GM18505 (cell line): ENCODE data around the gene NEK9.
A peak's percentile ranks its signal among the peaks of the same experiment; 100 is the strongest.
"Not testable (repeated sequence)": the region's sequence is repeated elsewhere in the genome, so short reads cannot be mapped to it uniquely, and the experiment has no call there.

ENCODE experiments used
- ATAC-seq: cut with Tn5 transposase; IDR thresholded peaks from one replicate; pipeline ENCODE4 v1.9.1; 2021; ENCODE audit not compliant: unreplicated experiment
- POLR2A ChIP-seq: IDR thresholded peaks from 4 replicates; pipeline ENCODE4 v1.6.1; 2011; ENCODE audit warnings: borderline replicate concordance; ENCODE audit not compliant: insufficient read depth, insufficient read length; ENCODE audit errors: extremely low read depth

The NEK9 gene

DNA sequence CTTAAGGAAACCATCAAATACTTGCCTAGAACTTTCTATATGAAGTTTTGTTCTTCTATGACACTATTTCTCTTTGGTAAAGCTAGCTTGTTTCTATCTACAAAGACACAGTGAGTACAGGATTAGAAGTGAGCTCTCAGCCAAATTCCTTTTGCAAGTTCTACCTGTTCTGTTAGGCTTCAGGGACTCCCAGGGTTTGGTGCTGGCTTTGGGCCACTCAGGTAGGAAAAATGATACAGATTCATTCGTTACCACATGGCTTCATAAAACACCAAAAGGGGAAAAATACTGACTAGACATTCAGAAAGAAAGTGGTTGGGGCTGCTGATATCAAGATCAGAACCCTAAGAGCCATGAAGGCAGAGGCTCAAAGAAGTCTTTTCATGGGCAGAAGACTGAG lies 43.6 kb downstream of the NEK9 start:
- TF ChIP-seq POLR2A: no peak
- no peak for ATAC-seq

DNA sequence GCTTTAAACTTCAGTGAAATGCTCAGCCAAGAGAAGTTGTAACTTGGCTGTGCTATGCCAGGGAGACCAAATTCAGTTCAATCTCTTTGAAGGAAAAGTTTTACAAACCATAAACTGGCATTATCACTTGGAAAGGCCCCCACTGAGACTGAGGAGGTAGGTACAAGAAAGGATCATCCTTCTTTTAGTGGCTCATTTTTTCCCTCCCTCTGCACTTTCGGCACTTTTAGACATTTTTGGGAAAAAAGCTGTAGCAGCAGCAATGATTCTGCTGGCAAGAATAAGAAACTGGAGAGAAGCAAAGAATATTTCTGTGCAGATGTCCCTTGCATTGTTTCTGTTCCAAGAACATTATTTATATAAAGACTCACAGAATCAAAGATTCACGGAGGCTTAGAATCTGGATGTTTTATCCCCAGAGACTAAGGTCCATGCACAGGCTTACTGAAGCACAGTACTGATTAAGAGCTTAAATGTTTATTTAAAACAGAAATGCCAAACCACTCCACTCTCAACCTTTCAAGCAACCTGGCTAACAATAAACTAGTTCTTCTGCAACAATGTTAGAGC lies 45.1 kb downstream of the NEK9 start:
- no peak for TF ChIP-seq POLR2A

DNA sequence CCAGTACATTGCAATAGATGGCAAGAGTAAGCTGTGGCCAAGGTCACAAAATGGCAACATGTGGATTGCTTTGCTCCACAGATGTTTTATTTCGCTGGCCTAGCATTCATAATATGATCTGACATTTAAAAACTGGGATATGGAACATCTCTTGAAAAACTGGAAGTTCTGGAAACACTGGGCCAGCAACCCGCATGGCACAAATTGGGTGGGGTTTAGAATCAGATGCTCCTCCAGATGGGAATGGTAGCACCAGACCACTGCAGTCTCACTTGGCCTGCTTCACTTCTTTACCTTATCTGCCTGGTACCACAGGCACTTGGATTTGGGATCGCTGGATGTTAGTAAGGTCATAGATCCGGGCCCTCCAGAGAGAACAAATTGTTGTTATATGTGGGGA lies 47.3 kb downstream of the NEK9 start:
- no peak for TF ChIP-seq POLR2A
- ATAC-seq: no peak

More for the DNA sequence above, 45.1 kb downstream of the NEK9 start:
- no peak for ATAC-seq

DNA sequence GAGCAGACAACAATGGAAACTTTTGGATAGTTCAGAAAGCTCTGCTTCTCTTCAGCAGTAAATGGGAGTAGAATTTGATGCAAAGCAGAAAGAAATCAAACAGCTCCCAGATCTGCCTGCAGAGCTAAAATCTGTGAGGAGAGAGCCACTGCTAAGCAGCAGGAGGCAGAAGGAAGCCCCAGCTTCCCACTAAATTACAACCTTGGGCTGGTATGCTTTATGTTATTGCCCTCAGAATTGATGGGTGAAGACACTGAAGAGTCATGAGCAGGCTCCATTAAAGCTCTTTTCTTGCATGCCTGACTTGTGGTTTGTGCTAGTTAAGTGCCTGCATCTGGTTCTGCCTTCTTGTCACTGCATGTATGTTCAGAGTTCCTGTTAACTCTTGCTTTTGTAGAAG lies 49.1 kb downstream of the NEK9 start:
- no peak for TF ChIP-seq POLR2A
- peak; percentile 64 for ATAC-seq

DNA sequence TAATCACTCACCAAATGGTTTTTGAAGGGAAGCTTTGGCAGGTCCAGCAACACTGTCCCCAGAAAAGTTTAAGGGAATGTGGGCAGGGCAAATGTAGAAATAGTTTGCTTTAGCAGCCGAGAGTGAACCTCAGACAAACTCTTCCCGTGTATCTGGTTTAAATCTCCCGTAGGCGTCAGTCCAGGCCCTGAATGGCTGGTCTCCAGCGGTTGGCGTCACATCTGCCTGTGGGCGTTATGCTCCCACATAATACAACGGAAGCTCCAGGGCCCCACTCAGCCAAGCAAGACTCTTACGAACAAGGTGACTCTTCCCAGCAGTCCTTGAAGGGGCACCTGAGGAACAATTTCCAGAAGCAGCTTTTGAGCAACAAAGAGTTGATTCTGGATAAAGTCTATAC lies 56.5 kb downstream of the NEK9 start:
- ATAC-seq: no peak

DNA sequence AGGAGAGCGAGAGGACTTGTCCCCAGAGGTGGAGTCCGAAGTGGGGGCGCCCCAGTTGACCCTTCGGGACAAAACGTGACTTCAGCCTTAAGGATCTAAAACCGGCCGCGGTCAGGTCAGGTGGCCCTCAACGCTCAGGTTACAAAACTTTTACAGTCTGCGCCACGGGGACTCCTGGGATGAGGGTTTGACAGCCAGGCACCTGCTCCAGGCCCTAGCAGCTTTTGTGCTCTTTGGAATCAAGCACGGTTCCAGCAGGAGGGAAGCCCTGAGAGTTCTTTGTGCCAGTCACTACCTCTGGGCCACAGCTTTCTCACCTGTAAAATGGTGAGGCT lies 57.1 kb downstream of the NEK9 start:
- ATAC-seq: no peak
- TF ChIP-seq POLR2A: no peak

More for the DNA sequence above, 56.5 kb downstream of the NEK9 start:
- no peak for TF ChIP-seq POLR2A

DNA sequence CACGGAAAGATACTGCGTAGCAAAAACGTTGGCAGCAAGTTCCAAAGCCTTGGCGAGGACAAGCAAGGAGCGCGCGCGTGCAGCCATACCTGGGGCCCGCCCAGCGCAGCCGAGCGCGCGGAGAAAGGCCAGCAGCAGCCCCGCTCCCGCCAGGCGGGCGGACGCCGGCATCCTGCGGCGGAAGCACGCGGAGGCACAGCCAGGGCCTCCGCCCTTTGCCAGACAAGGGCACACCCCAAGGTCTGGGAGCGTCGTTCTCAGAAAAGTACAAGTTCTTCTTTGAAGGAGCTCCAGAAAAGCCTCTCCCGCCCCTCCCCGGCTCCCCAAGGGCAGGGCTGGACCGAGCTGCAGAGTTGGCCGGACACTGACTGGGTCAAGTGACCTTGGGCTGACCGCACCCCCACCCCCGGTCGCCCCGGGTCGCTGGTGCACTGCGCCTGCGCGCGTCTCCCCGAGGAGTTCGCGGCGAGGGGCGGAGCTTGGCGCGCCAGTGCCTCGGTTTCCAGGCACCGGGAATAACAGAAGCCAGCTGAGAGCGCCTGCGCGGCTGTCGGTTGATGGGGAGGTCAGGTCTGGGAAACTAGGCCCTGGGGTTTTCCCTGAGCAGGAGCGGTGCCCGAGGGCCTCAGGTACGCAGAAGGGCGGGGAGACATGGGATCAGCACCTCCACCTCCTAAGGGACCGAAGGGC lies 57.6 kb downstream of the NEK9 start, which contains the start of gene ZC2HC1C:
Gene ZC2HC1C (plus strand): TSS at position 521 of the 690 bp plus-strand sequence. CDS start 933 bp downstream, outside the sequence.
- peak; percentile 70 for TF ChIP-seq POLR2A
- ATAC-seq: no peak

DNA sequence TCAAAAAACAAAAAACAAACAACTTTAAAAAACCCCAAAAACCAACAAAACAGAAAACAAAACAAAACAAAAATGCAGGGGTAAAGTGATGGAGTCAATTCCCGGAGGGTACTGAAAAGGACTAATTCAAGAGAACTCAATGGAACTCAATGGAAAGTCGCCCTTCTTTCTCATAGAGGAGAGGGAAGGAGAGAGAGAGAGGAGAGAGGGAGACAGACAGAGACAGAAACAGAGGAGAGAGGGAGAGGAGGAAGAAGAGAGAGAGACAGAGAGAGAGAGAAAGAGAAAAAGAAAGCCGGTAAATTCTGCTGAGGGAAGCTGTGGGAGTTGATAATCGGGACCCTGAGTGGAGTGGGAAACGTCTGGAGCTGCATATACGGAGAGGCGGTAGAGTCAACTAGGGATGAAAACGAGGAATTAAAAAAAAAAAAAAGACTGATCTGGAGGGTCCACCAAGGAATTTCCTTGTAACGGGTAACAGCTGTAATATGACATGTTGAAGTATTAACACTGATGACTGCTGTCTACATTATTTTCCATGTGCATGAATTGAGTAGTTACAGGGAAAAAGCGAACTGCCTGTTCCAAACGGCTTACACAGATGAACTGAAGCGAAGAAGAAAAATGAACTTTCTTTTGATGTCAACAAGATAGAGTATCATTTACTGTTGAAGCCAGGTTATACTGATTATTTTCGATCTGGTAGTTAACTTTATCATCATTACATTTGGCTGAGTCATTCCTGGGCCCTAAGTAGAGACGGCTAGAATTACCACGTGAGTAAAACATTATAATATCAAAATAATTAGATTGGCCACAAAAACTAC lies 58.3 kb downstream of the NEK9 start:
- ATAC-seq: no peak
- no peak for TF ChIP-seq POLR2A

DNA sequence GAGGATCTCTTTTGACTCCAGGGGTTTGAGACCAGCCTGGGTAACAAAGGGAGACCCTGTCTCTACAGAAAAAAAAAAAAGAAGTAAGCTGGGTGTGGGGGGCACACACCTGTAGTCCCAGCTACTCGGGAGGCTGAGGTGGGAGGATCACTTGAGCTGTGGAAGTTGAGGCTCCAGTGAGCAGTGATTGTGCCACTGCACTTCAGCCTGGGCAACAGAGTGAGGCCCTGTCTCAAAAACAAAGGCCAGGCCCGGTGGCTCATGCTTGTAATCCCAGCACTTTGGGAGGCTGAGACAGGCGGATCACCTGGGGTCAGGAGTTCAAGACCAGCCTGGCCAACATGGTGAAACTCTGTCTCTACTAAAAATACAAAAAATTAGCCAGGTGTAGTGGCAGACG lies 59.1 kb downstream of the NEK9 start:
- ATAC-seq: not testable (repeated sequence)

DNA sequence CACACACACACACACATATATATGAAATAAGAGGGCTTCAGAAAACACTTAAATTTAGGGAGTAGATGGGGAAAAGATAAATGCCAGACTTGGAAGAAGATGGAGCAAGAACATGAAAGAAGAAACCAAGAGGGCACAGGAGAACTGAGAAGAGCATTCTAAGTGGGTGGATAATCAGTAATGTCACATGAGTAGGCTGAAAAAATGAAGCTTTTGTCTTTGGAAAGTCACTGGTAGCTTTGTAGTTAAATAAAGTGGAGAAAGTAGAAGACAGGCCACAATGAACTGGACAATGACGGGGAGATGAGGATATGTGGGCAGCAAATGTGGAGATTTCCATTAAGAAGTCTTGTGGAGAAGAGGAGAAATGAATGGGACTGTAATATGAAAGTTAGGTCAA lies 59.6 kb downstream of the NEK9 start:
- TF ChIP-seq POLR2A: no peak
- no peak for ATAC-seq

DNA sequence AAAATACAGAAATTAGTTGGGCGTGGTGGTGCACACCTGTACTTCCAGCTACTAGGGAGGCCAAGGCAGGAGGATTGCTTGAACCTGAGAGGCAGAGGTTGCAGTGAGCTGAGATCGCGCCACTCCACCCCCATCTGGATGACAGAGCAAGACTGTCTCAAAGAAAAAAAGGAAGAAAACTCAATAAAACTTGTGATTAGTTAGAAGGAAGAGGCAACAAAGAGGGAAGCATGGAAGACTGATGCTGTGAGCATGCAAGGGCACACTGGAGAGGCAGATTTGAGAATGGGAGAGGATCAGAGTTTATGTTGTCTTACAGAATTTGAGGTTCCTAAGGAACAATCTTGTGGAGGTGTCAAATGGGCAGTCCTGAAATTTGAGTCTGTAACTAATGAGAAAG lies 60.2 kb downstream of the NEK9 start:
- no peak for TF ChIP-seq POLR2A
- no peak for ATAC-seq

DNA sequence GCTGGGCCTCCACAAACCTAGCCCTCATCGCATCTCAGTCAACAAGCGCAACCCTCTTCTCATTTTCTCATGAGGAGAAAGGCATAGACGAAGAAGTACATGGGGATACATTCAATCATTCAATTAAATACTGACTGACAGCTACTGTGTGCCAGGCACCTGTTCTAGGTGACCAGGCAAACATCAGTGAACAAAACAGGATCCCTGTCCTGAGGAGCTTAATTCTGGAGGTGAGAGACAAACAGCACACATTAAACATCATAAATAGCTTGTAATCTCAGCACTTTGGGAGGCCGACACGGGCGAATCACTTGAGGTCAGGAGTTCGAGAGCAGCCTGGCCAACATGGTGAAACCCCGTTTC lies 62.7 kb downstream of the NEK9 start:
- peak; percentile 12 for ATAC-seq
- no peak for TF ChIP-seq POLR2A

DNA sequence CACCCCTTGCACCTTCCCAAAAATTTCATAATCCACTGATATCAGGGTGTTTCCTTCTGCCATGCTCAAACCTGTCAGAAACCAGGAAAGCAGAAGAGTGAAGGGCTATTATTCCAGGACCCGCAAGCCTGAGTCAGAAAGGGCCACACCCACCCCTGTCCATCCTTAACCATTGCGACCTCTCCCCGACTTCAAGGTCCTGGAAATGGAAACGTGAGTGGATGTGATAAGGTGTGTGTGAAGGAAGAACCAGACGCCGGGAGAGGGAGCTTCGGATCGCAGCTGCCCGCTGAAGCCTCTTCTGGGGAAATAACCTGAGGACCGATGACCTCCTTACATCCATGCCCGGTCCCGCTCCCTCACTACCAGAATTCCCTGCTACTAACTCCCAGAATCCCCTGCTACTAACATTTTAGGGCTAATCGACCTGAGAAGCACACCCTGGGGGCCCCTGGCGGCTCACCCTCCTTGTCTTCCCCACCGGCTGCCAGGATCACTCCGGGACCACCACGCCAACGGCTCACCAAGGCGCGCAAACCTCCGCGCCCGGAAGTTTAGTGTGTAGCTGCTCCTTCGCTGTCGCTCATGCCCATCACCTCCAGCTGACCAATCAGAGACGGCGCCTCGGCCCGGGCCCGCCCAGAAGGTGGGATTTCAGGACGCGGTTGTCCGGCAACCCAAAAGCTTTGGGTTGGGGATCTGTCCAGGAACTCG lies 63.2 kb downstream of the NEK9 start, which contains the start of gene ACYP1:
Gene ACYP1 (minus strand): TSS at position 534 of the 714 bp plus-strand sequence. CDS start 471 bp downstream, at position 63.
- peak; percentile 75 for TF ChIP-seq POLR2A
- ATAC-seq: peak; percentile 98
